Immature natural killer cell (primary cell): Measurements from ENCODE around the gene CCDC97. TPM values are rescaled to one million over a fixed set of nuclear protein-coding genes. Genes with fewer than 3 reads are reported as not detected.
"Not testable (repeated sequence)": the region's sequence is repeated elsewhere in the genome, so short reads cannot be mapped to it uniquely, and the experiment has no call there.

Source experiments
- DNase-seq, 3 donors: peaks; one replicate each; pipeline ENCODE4 v3.0.0; 2022; ENCODE audit warnings: mixed read lengths in 1 of 3
- H3K27ac Mint-ChIP-seq, 6 donors: one replicate each; pipeline ENCODE4 v1.8.0; 2020; ENCODE audit warnings: mixed read lengths in 6 of 6, mild to moderate bottlenecking in 5 of 6, inconsistent platforms in 4 of 6, moderate library complexity in 3 of 6
- H3K27me3 Mint-ChIP-seq, 3 donors: one replicate each; pipeline ENCODE4 v1.8.0; 2020 to 2021; ENCODE audit warnings: low read depth in 3 of 3, mild to moderate bottlenecking in 3 of 3, mixed read lengths in 3 of 3, moderate library complexity in 3 of 3, inconsistent platforms in 1 of 3
- H3K36me3 Mint-ChIP-seq, 3 donors: one replicate each; pipeline ENCODE4 v1.8.0; 2020; ENCODE audit warnings: mixed read lengths in 3 of 3, inconsistent platforms in 2 of 3, mild to moderate bottlenecking in 2 of 3
- H3K4me1 Mint-ChIP-seq, 2 donors: one replicate each; pipeline ENCODE4 v1.8.0; 2020; ENCODE audit warnings: inconsistent platforms in 2 of 2, mild to moderate bottlenecking in 2 of 2, mixed read lengths in 2 of 2, moderate library complexity in 1 of 2
- H3K4me3 Mint-ChIP-seq, 5 donors: one replicate each; pipeline ENCODE4 v1.8.0; 2020; ENCODE audit warnings: mild to moderate bottlenecking in 5 of 5, mixed read lengths in 5 of 5, inconsistent platforms in 3 of 5, moderate library complexity in 3 of 5
- H3K9me3 Mint-ChIP-seq, 6 donors: one replicate each; pipeline ENCODE4 v1.8.0; 2020; ENCODE audit warnings: mild to moderate bottlenecking in 6 of 6, mixed read lengths in 6 of 6, inconsistent platforms in 4 of 6, moderate library complexity in 3 of 6
- polyA plus RNA-seq, 3 donors: library from polyadenylated mRNA; unstranded; fragments of 300-500 nt; fragmentation: Illumina TruSeq; gene quantifications; one replicate each; pipeline ENCODE4 v1.2.3, GENCODE V29; 2021

Gene CCDC97
- polyA plus RNA-seq, 3 donors from 2014 or later: 14.2 to 38.2 (median 16.9) TPM

- Mint-ChIP-seq H3K27me3 (peaks cover 0 to 4% (median 3%) of the 10 kb centered on the region in 3 donors), H3K4me3 (no peak overlapping the region), H3K4me1 (peaks cover 0 to 2% of the 10 kb centered on the region in 2 donors), H3K9me3 (no peaks in the 10 kb centered on the region), H3K27ac (no peak overlapping the region), H3K36me3 (peaks cover 13 to 64% (median 47%) of the 10 kb centered on the region in 3 donors)
- DNase-seq: no peak
Observed at GRCh38 chr19:41278478-41278877, 31.5 kb upstream of the CCDC97 start.

- Mint-ChIP-seq H3K27me3 (peaks cover 0 to 9% (median 1%) of the 10 kb centered on the region in 3 donors), H3K9me3 (no peaks in the 10 kb centered on the region), H3K4me3 (no peak overlapping the region), H3K4me1 (peaks cover 9 to 11% of the 10 kb centered on the region in 2 donors), H3K27ac (peak overlapping the region; percentile 49 to 81 (median 64)), H3K36me3 (peaks cover 27 to 39% (median 30%) of the 10 kb centered on the region in 3 donors)
- no peak for DNase-seq
Observed at GRCh38 chr19:41288673-41289530, 21.1 kb upstream of the CCDC97 start.

GRCh38 chr19:41289814-41290213 is 20.2 kb upstream of the CCDC97 start:
- not testable (repeated sequence) for DNase-seq, H3K4me3 Mint-ChIP-seq, H3K27me3 Mint-ChIP-seq, H3K9me3 Mint-ChIP-seq
- Mint-ChIP-seq H3K27ac (peak overlapping the region in 5 of 6 donors; percentile 28 to 66 (median 65)), H3K4me1 (peaks cover 9 to 15% of the 10 kb centered on the region in 2 donors), H3K36me3 (peaks cover 32 to 42% (median 33%) of the 10 kb centered on the region in 3 donors)

GRCh38 chr19:41294393-41294792 is 15.6 kb upstream of the CCDC97 start:
- H3K27me3 Mint-ChIP-seq: peaks cover 3 to 17% (median 10%) of the 10 kb centered on the region in 3 donors
- peaks cover 30 to 54% (median 33%) of the 10 kb centered on the region in 3 donors for H3K36me3 Mint-ChIP-seq
- H3K27ac Mint-ChIP-seq: peak overlapping the region in 4 of 6 donors; percentile 21 to 77 (median 46)
- DNase-seq: no peak
- H3K9me3 Mint-ChIP-seq: no peaks in the 10 kb centered on the region
- H3K4me3 Mint-ChIP-seq: peak overlapping the region in 1 of 5 donors; percentile 2
- peaks cover 42 to 50% of the 10 kb centered on the region in 2 donors for H3K4me1 Mint-ChIP-seq

GRCh38 chr19:41295499-41295898 is 14.5 kb upstream of the CCDC97 start:
- Mint-ChIP-seq H3K4me3 (no peak overlapping the region), H3K27ac (peak overlapping the region; percentile 77 to 100 (median 99)), H3K27me3 (peaks cover 3 to 19% (median 15%) of the 10 kb centered on the region in 3 donors), H3K36me3 (peaks cover 28 to 60% (median 33%) of the 10 kb centered on the region in 3 donors), H3K4me1 (peaks cover 52 to 61% of the 10 kb centered on the region in 2 donors), H3K9me3 (no peaks in the 10 kb centered on the region)
- no peak for DNase-seq

GRCh38 chr19:41296433-41296871 is 13.5 kb upstream of the CCDC97 start:
- no peak for DNase-seq
- Mint-ChIP-seq H3K9me3 (no peaks in the 10 kb centered on the region), H3K36me3 (peaks cover 29 to 59% (median 30%) of the 10 kb centered on the region in 3 donors), H3K27ac (peak overlapping the region; percentile 98 to 100 (median 100)), H3K4me3 (peak overlapping the region in 2 of 5 donors; percentile 25 to 61), H3K4me1 (peaks cover 62 to 71% of the 10 kb centered on the region in 2 donors), H3K27me3 (peaks cover 3 to 17% (median 16%) of the 10 kb centered on the region in 3 donors)

- H3K4me1 Mint-ChIP-seq: peaks cover 75 to 84% of the 10 kb centered on the region in 2 donors
- no peaks in the 10 kb centered on the region for H3K9me3 Mint-ChIP-seq
- H3K27me3 Mint-ChIP-seq: peaks cover 7 to 25% (median 22%) of the 10 kb centered on the region in 3 donors
- peak overlapping the region; percentile 23 to 62 (median 55) for H3K4me3 Mint-ChIP-seq
- peak overlapping the region; percentile 98 to 100 (median 100) for H3K27ac Mint-ChIP-seq
- H3K36me3 Mint-ChIP-seq: peaks cover 25 to 60% (median 34%) of the 10 kb centered on the region in 3 donors
- peak; percentile 58 to 65 (median 62) for DNase-seq
Observed at GRCh38 chr19:41297628-41298347, 12.2 kb upstream of the CCDC97 start.

- peak; percentile 76 to 79 (median 77) for DNase-seq
- Mint-ChIP-seq H3K4me1 (peaks cover 82 to 91% of the 10 kb centered on the region in 2 donors), H3K27ac (peak overlapping the region; percentile 98 to 100 (median 100)), H3K4me3 (peak overlapping the region; percentile 23 to 62 (median 55)), H3K27me3 (peaks cover 10 to 27% (median 25%) of the 10 kb centered on the region in 3 donors), H3K36me3 (peaks cover 21 to 61% (median 34%) of the 10 kb centered on the region in 3 donors), H3K9me3 (no peaks in the 10 kb centered on the region)
Observed at GRCh38 chr19:41298348-41298964, 11.5 kb upstream of the CCDC97 start.

GRCh38 chr19:41299046-41299754 is 10.8 kb upstream of the CCDC97 start:
- Mint-ChIP-seq H3K4me1 (peaks cover 89 to 98% of the 10 kb centered on the region in 2 donors), H3K36me3 (peaks cover 24 to 59% (median 35%) of the 10 kb centered on the region in 3 donors), H3K27ac (peak overlapping the region; percentile 98 to 100 (median 100)), H3K27me3 (peaks cover 11 to 32% (median 30%) of the 10 kb centered on the region in 3 donors), H3K9me3 (no peaks in the 10 kb centered on the region), H3K4me3 (peak overlapping the region; percentile 28 to 62 (median 55))
- DNase-seq: peak in 1 of 3 donors; percentile 24

- H3K27me3 Mint-ChIP-seq: peaks cover 12 to 33% (median 32%) of the 10 kb centered on the region in 3 donors
- H3K27ac Mint-ChIP-seq: peak overlapping the region; percentile 98 to 100 (median 100)
- peaks cover 21 to 58% (median 35%) of the 10 kb centered on the region in 3 donors for H3K36me3 Mint-ChIP-seq
- peak overlapping the region; percentile 22 to 62 (median 55) for H3K4me3 Mint-ChIP-seq
- DNase-seq: peak in 2 of 3 donors; percentile 49 to 50
- H3K4me1 Mint-ChIP-seq: peaks cover 94 to 100% of the 10 kb centered on the region in 2 donors
- H3K9me3 Mint-ChIP-seq: no peaks in the 10 kb centered on the region
Observed at GRCh38 chr19:41299755-41300089, 10.2 kb upstream of the CCDC97 start.

GRCh38 chr19:41300555-41300954 is 9.4 kb upstream of the CCDC97 start:
- no peak for DNase-seq
- Mint-ChIP-seq H3K27me3 (peaks cover 12 to 33% (median 32%) of the 10 kb centered on the region in 3 donors), H3K9me3 (no peaks in the 10 kb centered on the region), H3K4me1 (peaks cover 100% of the 10 kb centered on the region in 2 donors), H3K4me3 (peak overlapping the region in 1 of 5 donors; percentile 47), H3K27ac (peak overlapping the region; percentile 98 to 100 (median 100)), H3K36me3 (peaks cover 23 to 58% (median 31%) of the 10 kb centered on the region in 3 donors)

- DNase-seq: peak; percentile 94 to 95 (median 95)
- H3K27me3 Mint-ChIP-seq: peaks cover 16 to 42% (median 41%) of the 10 kb centered on the region in 3 donors
- peaks cover 33 to 52% (median 34%) of the 10 kb centered on the region in 3 donors for H3K36me3 Mint-ChIP-seq
- H3K9me3 Mint-ChIP-seq: no peaks in the 10 kb centered on the region
- H3K4me3 Mint-ChIP-seq: peak overlapping the region; percentile 83 to 95 (median 90)
- H3K27ac Mint-ChIP-seq: peak overlapping the region; percentile 98 to 100 (median 100)
- H3K4me1 Mint-ChIP-seq: peaks cover 100% of the 10 kb centered on the region in 2 donors
Observed at GRCh38 chr19:41302624-41303351, 7.2 kb upstream of the CCDC97 start.
